Upper lobe of right lung (tissue), 1 donor: Measurements from ENCODE around the gene MMP27. TPM values are rescaled to one million over a fixed set of nuclear protein-coding genes. Genes with fewer than 3 reads are reported as not detected.
A peak's percentile ranks its signal among the peaks of the same experiment; 100 is the strongest.

Experiments
- ATAC-seq: fragments of 200-7000 bp; cut with Tn5 transposase; one replicate; pipeline ENCODE4 v1.9.1; 2020; ENCODE audit warnings: mild to moderate bottlenecking, moderate library complexity
- DNase-seq: peaks from one replicate; pipeline ENCODE4 v3.0.0-alpha.2; 2020
- H3K27ac ChIP-seq: fragments of 200-600 bp; one replicate; pipeline ENCODE4 v1.8.0; 2022
- H3K27me3 ChIP-seq: fragments of 200-600 bp; one replicate; pipeline ENCODE4 v1.8.0; 2022; ENCODE audit warnings: mild to moderate bottlenecking
- H3K36me3 ChIP-seq: fragments of 200-600 bp; one replicate; pipeline ENCODE4 v1.8.0; 2022
- H3K4me1 ChIP-seq: fragments of 200-600 bp; one replicate; pipeline ENCODE4 v1.8.0; 2022
- H3K4me3 ChIP-seq: fragments of 200-600 bp; one replicate; pipeline ENCODE4 v1.8.0; 2022; ENCODE audit warnings: mild to moderate bottlenecking
- H3K9me3 ChIP-seq: fragments of 200-600 bp; one replicate; pipeline ENCODE4 v1.8.0; 2022
- CTCF ChIP-seq: fragments of 200-600 bp; IDR thresholded peaks from one replicate; pipeline ENCODE4 v1.8.0; 2022; ENCODE audit warnings: antibody characterized with exemption
- intact Hi-C: fragments of 100-400 bp; cut with DNase I; formaldehyde crosslinking; loops from one replicate; pipeline ENCODE4 v1.11.0; 2022
- total RNA-seq: library from RNA; stranded (reverse); fragmentation: NEBNext Ultra II Directional; extraction: Animal tissue kit (Norgen Biotek cat#: 25700); gene quantifications from one replicate; pipeline ENCODE4 v1.2.1, GENCODE V29; 2021
- donor health status: DM: no; HTN: yes; CAD: no; lungs with severe emphysema.

Gene MMP27
- total RNA-seq, 1 donor from 2014 or later, result not detected

GRCh38 chr11:102709201-102709945 lies 3.8 kb upstream of the MMP27 start:
- H3K36me3 ChIP-seq, result no peaks in the 10 kb centered on the region
- no peaks in the 10 kb centered on the region for H3K9me3 ChIP-seq
- no peak overlapping the region for H3K4me3 ChIP-seq
- ATAC-seq (peak; percentile 49), DNase-seq (no peak)
- H3K27me3 ChIP-seq, result no peaks in the 10 kb centered on the region
- no peak for TF ChIP-seq CTCF
- intact Hi-C loops, result no loop called here
- no peak overlapping the region for H3K27ac ChIP-seq
- no peaks in the 10 kb centered on the region for H3K4me1 ChIP-seq

GRCh38 chr11:102708654-102709053 lies 3.1 kb upstream of the MMP27 start:
- Histone ChIP-seq H3K27ac (no peak overlapping the region), H3K4me1 (no peaks in the 10 kb centered on the region), H3K27me3 (no peaks in the 10 kb centered on the region), H3K36me3 (no peaks in the 10 kb centered on the region), H3K9me3 (no peaks in the 10 kb centered on the region), H3K4me3 (no peak overlapping the region)
- DNase-seq (no peak), ATAC-seq (no peak)
- intact Hi-C loops, result no loop called here
- no peak for TF ChIP-seq CTCF

- no peaks in the 10 kb centered on the region for H3K27me3 ChIP-seq
- ATAC-seq (no peak), DNase-seq (no peak)
- no peaks in the 10 kb centered on the region for H3K36me3 ChIP-seq
- TF ChIP-seq CTCF, result no peak
- H3K4me1 ChIP-seq, result no peaks in the 10 kb centered on the region
- no peak overlapping the region for H3K27ac ChIP-seq
- H3K4me3 ChIP-seq, result no peak overlapping the region
- H3K9me3 ChIP-seq, result no peaks in the 10 kb centered on the region
- intact Hi-C loops, result no loop called here
Observed at GRCh38 chr11:102704841-102705240, 728 bp downstream of the MMP27 start.

- no peak for TF ChIP-seq CTCF
- intact Hi-C loops, result no loop called here
Observed at GRCh38 chr11:102703826-102704493, 1.6 kb downstream of the MMP27 start.

GRCh38 chr11:102695201-102695600 lies 10.4 kb downstream of the MMP27 start:
- H3K27ac ChIP-seq, result no peak overlapping the region
- no peaks in the 10 kb centered on the region for H3K4me1 ChIP-seq
- intact Hi-C loops, result no loop called here
- no peak overlapping the region for H3K4me3 ChIP-seq
- H3K27me3 ChIP-seq, result no peaks in the 10 kb centered on the region
- ATAC-seq (no peak), DNase-seq (no peak)
- no peaks in the 10 kb centered on the region for H3K9me3 ChIP-seq
- TF ChIP-seq CTCF, result no peak
- no peaks in the 10 kb centered on the region for H3K36me3 ChIP-seq

More at GRCh38 chr11:102703826-102704493, 1.6 kb downstream of the MMP27 start:
- ATAC-seq (no peak), DNase-seq (no peak)
- Histone ChIP-seq H3K4me3 (no peak overlapping the region), H3K36me3 (no peaks in the 10 kb centered on the region), H3K9me3 (no peaks in the 10 kb centered on the region), H3K27ac (no peak overlapping the region), H3K4me1 (no peaks in the 10 kb centered on the region), H3K27me3 (no peaks in the 10 kb centered on the region)
